Fibroblast of pulmonary artery (primary cell): ENCODE measurements around the gene EPHB1.
A peak's percentile ranks its signal among the peaks of the same experiment; 100 is the strongest.

ENCODE experiments used
- DNase-seq: peaks from one replicate; pipeline ENCODE4 v3.0.0-alpha.2; 2010; ENCODE audit warnings: low read depth
- H3K4me3 ChIP-seq: replicated peaks from 2 replicates; pipeline ENCODE4 v1.5.1; 2011; ENCODE audit warnings: low read depth, mild to moderate bottlenecking, control low read depth, low read length, moderate library complexity
- CTCF ChIP-seq: IDR thresholded peaks from 2 replicates; pipeline ENCODE4 v1.5.1; 2011; ENCODE audit warnings: mild to moderate bottlenecking, control low read depth, low read length, inconsistent platforms; ENCODE audit errors: missing control alignments

EPHB1 gene

GRCh38 chr3:134753999-134754742 is 40.9 kb upstream of the EPHB1 start:
- no peak for TF ChIP-seq CTCF

GRCh38 chr3:134754768-134755559 is 40.1 kb upstream of the EPHB1 start:
- DNase-seq, result peak; percentile 46
- TF ChIP-seq CTCF, result peak; percentile 82

More at GRCh38 chr3:134753999-134754742, 40.9 kb upstream of the EPHB1 start:
- peak; percentile 2 for DNase-seq
- no peak overlapping the region for H3K4me3 ChIP-seq

GRCh38 chr3:134755821-134756220 is 39.2 kb upstream of the EPHB1 start:
- no peak for TF ChIP-seq CTCF
- no peak overlapping the region for H3K4me3 ChIP-seq
- DNase-seq, result no peak

More at GRCh38 chr3:134754768-134755559, 40.1 kb upstream of the EPHB1 start:
- H3K4me3 ChIP-seq, result no peak overlapping the region

- TF ChIP-seq CTCF, result no peak
- DNase-seq, result no peak
- no peak overlapping the region for H3K4me3 ChIP-seq
Measured at GRCh38 chr3:134757549-134758069, 37.5 kb upstream of the EPHB1 start.

GRCh38 chr3:134761213-134761612 is 33.8 kb upstream of the EPHB1 start:
- no peak overlapping the region for H3K4me3 ChIP-seq
- no peak for DNase-seq
- no peak for TF ChIP-seq CTCF

GRCh38 chr3:134762016-134762415 is 33.0 kb upstream of the EPHB1 start:
- TF ChIP-seq CTCF, result no peak
- no peak for DNase-seq
- no peak overlapping the region for H3K4me3 ChIP-seq
